Esophagus squamous epithelium (tissue), 5 donors: ENCODE results near the gene TSPAN15. TPM values are rescaled to one million over a fixed set of nuclear protein-coding genes. Genes with fewer than 3 reads are reported as not detected.

Source experiments
- DNase-seq: peaks from one replicate; lab custom pipeline; 2025; lab: John Stamatoyannopoulos, UW
- H3K27ac ChIP-seq, 4 donors: fragments of 200-600 bp; sonication (generic); one replicate each; pipeline ENCODE4 v1.5.1; 2016 to 2019; ENCODE audit warnings: mild to moderate bottlenecking in 1 of 4
- H3K27me3 ChIP-seq, 4 donors: fragments of 200-600 bp; sonication (generic); 1 replicate in 3 of 4; 2 replicates in 1 of 4; pipeline versions ENCODE4 v1.5.1 to v1.6.0; 2017 to 2021; ENCODE audit warnings: antibody characterized with exemption in 1 of 4
- H3K36me3 ChIP-seq, 3 donors: fragments of 200-600 bp; sonication (generic); one replicate each; pipeline ENCODE4 v1.5.1; 2016 to 2019
- H3K4me1 ChIP-seq, 3 donors: fragments of 200-600 bp; sonication (generic); one replicate each; pipeline ENCODE4 v1.5.1; 2017 to 2019
- H3K4me3 ChIP-seq, 4 donors: fragments of 200-600 bp; sonication (generic); 1 replicate in 3 of 4; 2 replicates in 1 of 4; pipeline ENCODE4 v1.5.1; 2016 to 2019; ENCODE audit warnings: mild to moderate bottlenecking in 2 of 4, moderate library complexity in 1 of 4
- H3K9me3 ChIP-seq, 3 donors: fragments of 200-600 bp; sonication (generic); one replicate each; pipeline ENCODE4 v1.5.1; 2016 to 2019
- CTCF ChIP-seq, 6 experiments: fragments of 450-650 bp in 4 of 6; fragments of 200-600 bp in 2 of 6; sonication (generic) in 2 of 6; IDR thresholded peaks; one replicate each; pipeline ENCODE4 v1.5.1; 2016 to 2019; ENCODE audit warnings: antibody characterized with exemption in 6 of 6, mild to moderate bottlenecking in 4 of 6, moderate library complexity in 4 of 6
- POLR2A ChIP-seq, 4 donors: fragments of 450-650 bp; IDR thresholded peaks; one replicate each; pipeline ENCODE4 v1.6.1; 2017; ENCODE audit warnings: antibody characterized with exemption in 4 of 4, mild to moderate bottlenecking in 4 of 4, moderate library complexity in 3 of 4
- WGBS, 2 donors: methylation state at CpG; one replicate each; pipeline ENCODE4 v1.1.5; 2018; 5-methylcytosine and 5-hydroxymethylcytosine counted together
- intact Hi-C: fragments of 100-400 bp; cut with DNase I; formaldehyde crosslinking; loops from one replicate; pipeline ENCODE4 v1.15.0; 2022
- total RNA-seq, 4 donors: library from RNA; depleted of rRNA; stranded (reverse); fragments of >200 nt; gene quantifications; one replicate each; pipeline ENCODE4 v1.1.0, GENCODE V29; 2016
- donor health status: DM: yes; HTN: yes; CAD: no.

TSPAN15 gene
- total RNA-seq, 4 donors from 2014 or later = 3.6 to 24.0 (median 18.5) TPM

- H3K27me3 ChIP-seq = no peaks in the 10 kb centered on the region
- TF ChIP-seq POLR2A (IDR thresholded peaks at IDR 0.05) (no peak), CTCF (IDR thresholded peaks at IDR 0.05) (no peak)
- 100% methylated on average over 3 of the region's 3 CpGs; no CpG with 5 or more reads in 1 of the 2 donors for WGBS, 2 donors
- H3K27ac ChIP-seq = peak overlapping the region in 2 of 4 donors; percentile 28 to 53
- DNase-seq = no peak
- no peaks in the 10 kb centered on the region for H3K9me3 ChIP-seq
- peaks cover 0 to 30% (median 8%) of the 10 kb centered on the region in 3 donors for H3K4me1 ChIP-seq
- no peak overlapping the region for H3K4me3 ChIP-seq
- no peaks in the 10 kb centered on the region for H3K36me3 ChIP-seq
- intact Hi-C loops = loop anchor here (5.0 kb wide), 1 partner anchor 78 kb away; the partner anchor contains the start of gene TACR2
Observed at GRCh38 chr10:69495666-69496065, 44.4 kb downstream of the TSPAN15 start.

- H3K27ac ChIP-seq = peak overlapping the region in 3 of 4 donors; percentile 11 to 34 (median 25)
- DNase-seq = no peak
Observed at GRCh38 chr10:69496352-69497230, 45.3 kb downstream of the TSPAN15 start.

GRCh38 chr10:69497231-69497561 lies 45.9 kb downstream of the TSPAN15 start:
- 73 to 85% methylated on average over 4 to 5 of the region's 5 CpGs for WGBS, 2 donors
- Histone ChIP-seq H3K9me3 (no peaks in the 10 kb centered on the region), H3K27me3 (no peaks in the 10 kb centered on the region), H3K4me3 (no peak overlapping the region), H3K36me3 (no peaks in the 10 kb centered on the region), H3K4me1 (peaks cover 0 to 22% (median 8%) of the 10 kb centered on the region in 3 donors), H3K27ac (peak overlapping the region in 2 of 4 donors; percentile 33 to 76)
- intact Hi-C loops = loop anchor here (5.0 kb wide), 1 partner anchor 80 kb away; the partner anchor contains the start of gene TACR2
- TF ChIP-seq CTCF (IDR thresholded peaks at IDR 0.05) (no peak), POLR2A (IDR thresholded peaks at IDR 0.05) (no peak)
- no peak for DNase-seq

More at GRCh38 chr10:69496352-69497230, 45.3 kb downstream of the TSPAN15 start:
- H3K27me3 ChIP-seq = no peaks in the 10 kb centered on the region
- H3K36me3 ChIP-seq = no peaks in the 10 kb centered on the region
- no peak for TF ChIP-seq CTCF (IDR thresholded peaks at IDR 0.05)
- TF ChIP-seq POLR2A (IDR thresholded peaks at IDR 0.05) = no peak
- intact Hi-C loops = loop anchor here (5.0 kb wide), 1 partner anchor 79 kb away; the partner anchor contains the start of gene TACR2
- H3K4me1 ChIP-seq = peaks cover 0 to 28% (median 8%) of the 10 kb centered on the region in 3 donors
- no peak overlapping the region for H3K4me3 ChIP-seq
- no peaks in the 10 kb centered on the region for H3K9me3 ChIP-seq
- 37 to 47% methylated on average over 6 of the region's 6 CpGs for WGBS, 2 donors

GRCh38 chr10:69497611-69498390 lies 46.5 kb downstream of the TSPAN15 start:
- peaks cover 0 to 16% (median 3%) of the 10 kb centered on the region in 3 donors for H3K4me1 ChIP-seq
- no peaks in the 10 kb centered on the region for H3K36me3 ChIP-seq
- peak overlapping the region in 3 of 4 donors; percentile 33 to 76 (median 39) for H3K27ac ChIP-seq
- intact Hi-C loops = loop anchor here (5.0 kb wide), 1 partner anchor 80 kb away; the partner anchor contains the start of gene TACR2
- H3K4me3 ChIP-seq = no peak overlapping the region
- H3K9me3 ChIP-seq = no peaks in the 10 kb centered on the region
- 65 to 68% methylated on average over 3 to 7 of the region's 11 CpGs for WGBS, 2 donors
- no peak for TF ChIP-seq CTCF (IDR thresholded peaks at IDR 0.05)
- no peak for TF ChIP-seq POLR2A (IDR thresholded peaks at IDR 0.05)
- DNase-seq = no peak
- no peaks in the 10 kb centered on the region for H3K27me3 ChIP-seq
